A549 treated with ZK216348 at 1 μM for 4 hours (cell line): ENCODE data around the gene BHLHA15. TPM values are rescaled to one million over a fixed set of nuclear protein-coding genes. Genes with fewer than 3 reads are reported as not detected.

Experiments
- total RNA-seq: library from RNA; stranded (reverse); fragments of 200-300 nt; extraction: Qiagen RNA extraction; gene quantifications from 5 replicates; pipeline ENCODE4 v1.2.3, GENCODE V29; 2022; ENCODE audit warnings: low read depth

Gene BHLHA15
- total RNA-seq = 0.36 to 0.56 TPM (median 0.53 TPM) in 4 of 5 replicates, not detected in the other

DNA sequence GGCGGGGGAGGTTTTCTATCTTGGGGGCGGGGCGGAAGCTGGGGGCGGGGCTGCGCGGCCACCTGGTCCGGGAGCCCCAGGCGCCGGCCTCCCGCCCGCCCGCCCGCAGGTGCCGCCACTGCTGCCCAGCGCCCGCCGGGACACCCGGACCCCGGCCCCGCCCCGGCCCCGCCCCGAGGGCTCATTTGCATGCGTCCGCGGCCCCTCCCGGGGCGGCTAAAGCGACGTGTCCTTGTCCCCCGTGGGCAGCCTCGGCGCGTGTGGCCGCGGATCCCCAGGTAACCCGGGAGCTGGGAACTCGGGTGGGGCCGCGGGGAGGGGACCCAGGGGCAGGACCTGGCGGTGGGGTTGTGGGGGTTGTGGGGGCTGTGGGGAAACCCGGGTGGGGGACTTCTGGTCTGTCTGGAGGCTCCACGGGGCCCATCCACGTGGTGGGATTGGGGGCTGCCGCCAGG lies at the start of gene BHLHA15:
Gene BHLHA15 (plus strand): TSS at position 219 of the 455 bp plus-strand sequence. CDS start 871 bp downstream, outside the sequence.

GRCh38 chr7:98251601-98252424 lies 40.6 kb downstream of the BHLHA15 start, which contains the start of gene TECPR1:
Gene TECPR1 (minus strand): TSS chr7:98252232. CDS start chr7:98246146, 6,086 bp downstream.

Other genes with a start within 250 kb of the BHLHA15 start
- not detected in 5 replicates for gene OCM2, start 221.2 kb upstream of the BHLHA15 start, total RNA-seq
- gene LMTK2, start 104.6 kb upstream of the BHLHA15 start, total RNA-seq = 8.0 to 12.3 TPM (median 9.3 TPM) in 5 replicates
- gene TECPR1, start 40.8 kb downstream of the BHLHA15 start, total RNA-seq = 3.5 to 12.3 TPM (median 7.6 TPM) in 5 replicates
- gene BRI3, start 70.2 kb downstream of the BHLHA15 start, total RNA-seq = 120 to 188 TPM (median 162 TPM) in 5 replicates
- 47.0 to 56.0 TPM (median 51.7 TPM) in 5 replicates for gene BAIAP2L1, start 189.7 kb downstream of the BHLHA15 start, total RNA-seq